A549 (cell line): ENCODE data around the gene ABTB1.

Experiments
- CTCF ChIP-seq: fragments of >200 bp; sonication (Bioruptor Twin); formaldehyde crosslinking; IDR thresholded peaks from 3 replicates; pipeline ENCODE4 v1.5.1; 2016
- KDM1A ChIP-seq: fragments of 200-600 bp; sonication (generic); IDR thresholded peaks from 2 replicates; pipeline ENCODE4 v1.6.1; 2016; ENCODE audit warnings: low read depth, mild to moderate bottlenecking

- TF ChIP-seq KDM1A, result no peak
- TF ChIP-seq CTCF, result no peak
Observed at GRCh38 chr3:127706785-127707351, 34.1 kb downstream of the ABTB1 start.
